Left lung (tissue), 10 donors: ENCODE results near the gene OR6A2. TPM values are rescaled to one million over a fixed set of nuclear protein-coding genes. Genes with fewer than 3 reads are reported as not detected.

Experiments used
- ATAC-seq: fragments of 200-7000 bp; cut with Tn5 transposase; one replicate; pipeline ENCODE4 v1.9.1; 2020; ENCODE audit warnings: moderate library complexity
- DNase-seq, 4 donors: peaks; one replicate each; pipeline ENCODE4 v3.0.0-alpha.2; 2013 to 2020
- H3K27ac ChIP-seq, 2 donors: fragments of 200-600 bp; sonication (generic) in 1 of 2; one replicate each; pipeline versions ENCODE4 v1.5.0 to v1.8.0; 2020 to 2021
- H3K27me3 ChIP-seq, 2 donors: fragments of 200-600 bp; sonication (generic) in 1 of 2; one replicate each; pipeline versions ENCODE4 v1.5.0 to v1.8.0; 2020 to 2021
- H3K36me3 ChIP-seq, 2 donors: fragments of 200-600 bp; sonication (generic) in 1 of 2; one replicate each; pipeline versions ENCODE4 v1.5.0 to v1.8.0; 2020 to 2021
- H3K4me1 ChIP-seq, 2 donors: fragments of 200-600 bp; one replicate each; pipeline ENCODE4 v1.8.0; 2021
- H3K4me3 ChIP-seq, 2 donors: fragments of 200-600 bp; sonication (generic) in 1 of 2; one replicate each; pipeline versions ENCODE4 v1.5.0 to v1.8.0; 2020 to 2021; ENCODE audit warnings: mild to moderate bottlenecking in 1 of 2
- H3K9me3 ChIP-seq, 2 donors: fragments of 200-600 bp; sonication (generic) in 1 of 2; one replicate each; pipeline versions ENCODE4 v1.5.0 to v1.8.0; 2020 to 2021
- CTCF ChIP-seq, 2 donors: fragments of 200-600 bp; sonication (generic) in 1 of 2; IDR thresholded peaks; one replicate each; pipeline versions ENCODE4 v1.5.0 to v1.8.0; 2021; ENCODE audit warnings: antibody characterized with exemption in 2 of 2
- intact Hi-C, 2 donors: fragments of 100-400 bp; cut with DNase I; formaldehyde crosslinking; loops; one replicate each; pipeline versions ENCODE4 v1.11.2 to v1.14.2; 2022
- polyA plus RNA-seq, 6 donors: library from polyadenylated mRNA; unstranded; fragments of 120-200 nt; gene quantifications; one replicate each; pipeline ENCODE4 v1.2.1, GENCODE V29; 2013; ENCODE audit not compliant: insufficient read length in 6 of 6
- total RNA-seq, 2 donors: library from RNA; stranded (reverse); fragmentation: NEBNext Ultra II Directional; extraction: Animal tissue kit (Norgen Biotek cat#: 25700); gene quantifications; one replicate each; pipeline ENCODE4 v1.2.1, GENCODE V29; 2021
- donor health status: DM: no; HTN: yes; CAD: no.
- donor health status: DM: no; HTN: no; CAD: no.

OR6A2 gene
- total and polyA plus RNA-seq, 8 donors = 0.15 to 0.18 TPM; not detected in 6

- no peak for ATAC-seq
- intact Hi-C loops = no loop called here
- H3K27ac ChIP-seq = no peak overlapping the region
- no peak for TF ChIP-seq CTCF (IDR thresholded peaks at IDR 0.05)
- H3K36me3 ChIP-seq = no peaks in the 10 kb centered on the region
- no peaks in the 10 kb centered on the region for H3K9me3 ChIP-seq
- H3K4me3 ChIP-seq = no peak overlapping the region
- no peaks in the 10 kb centered on the region for H3K27me3 ChIP-seq
- H3K4me1 ChIP-seq = no peaks in the 10 kb centered on the region
- no peak for DNase-seq
Observed at GRCh38 chr11:6834021-6834420, 34.5 kb upstream of the OR6A2 start.

DNA sequence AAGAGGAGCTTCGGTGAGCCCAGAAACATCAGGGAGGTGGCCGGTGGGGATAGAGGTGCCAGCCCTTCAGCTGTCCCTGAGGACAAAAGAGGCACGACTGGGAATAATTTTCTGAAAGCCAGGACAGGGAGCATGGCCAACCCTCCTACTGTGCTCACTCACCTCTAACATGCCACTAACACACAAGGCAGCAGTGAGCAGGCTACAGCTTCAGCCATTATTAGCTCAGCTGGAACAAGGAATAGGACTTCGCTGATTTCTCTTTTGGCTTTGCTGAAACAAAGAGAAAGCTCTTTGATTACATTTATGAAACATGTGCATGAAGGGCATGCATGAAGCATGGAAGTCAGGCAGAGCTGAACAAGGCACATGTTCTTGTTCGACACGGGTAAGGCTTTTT is 33.9 kb upstream of the OR6A2 start:
- H3K27ac ChIP-seq = no peak overlapping the region
- DNase-seq = no peak
- ATAC-seq = no peak
- no peak for TF ChIP-seq CTCF (IDR thresholded peaks at IDR 0.05)
- H3K36me3 ChIP-seq = no peaks in the 10 kb centered on the region
- H3K4me3 ChIP-seq = no peak overlapping the region
- no peaks in the 10 kb centered on the region for H3K9me3 ChIP-seq
- intact Hi-C loops = no loop called here
- no peaks in the 10 kb centered on the region for H3K4me1 ChIP-seq
- no peaks in the 10 kb centered on the region for H3K27me3 ChIP-seq

- TF ChIP-seq CTCF (IDR thresholded peaks at IDR 0.05) = no peak
- H3K9me3 ChIP-seq = no peaks in the 10 kb centered on the region
- H3K27me3 ChIP-seq = no peaks in the 10 kb centered on the region
- intact Hi-C loops = no loop called here
- H3K4me3 ChIP-seq = no peak overlapping the region
- no peaks in the 10 kb centered on the region for H3K4me1 ChIP-seq
- no peak overlapping the region for H3K27ac ChIP-seq
- no peak for ATAC-seq
- no peak for DNase-seq
- no peaks in the 10 kb centered on the region for H3K36me3 ChIP-seq
Observed at GRCh38 chr11:6828103-6828502, 28.6 kb upstream of the OR6A2 start.

GRCh38 chr11:6825231-6825744 is 25.8 kb upstream of the OR6A2 start:
- Histone ChIP-seq H3K27me3 (no peaks in the 10 kb centered on the region), H3K4me3 (no peak overlapping the region), H3K9me3 (no peaks in the 10 kb centered on the region), H3K36me3 (no peaks in the 10 kb centered on the region), H3K4me1 (no peaks in the 10 kb centered on the region), H3K27ac (no peak overlapping the region)
- intact Hi-C loops = no loop called here
- DNase-seq = no peak
- TF ChIP-seq CTCF (IDR thresholded peaks at IDR 0.05) = no peak
- no peak for ATAC-seq

GRCh38 chr11:6824136-6824823 is 24.8 kb upstream of the OR6A2 start:
- no peak overlapping the region for H3K27ac ChIP-seq
- no peaks in the 10 kb centered on the region for H3K4me1 ChIP-seq
- no peaks in the 10 kb centered on the region for H3K36me3 ChIP-seq
- intact Hi-C loops = no loop called here
- H3K4me3 ChIP-seq = no peak overlapping the region
- H3K27me3 ChIP-seq = no peaks in the 10 kb centered on the region
- ATAC-seq (no peak), DNase-seq (no peak)
- H3K9me3 ChIP-seq = no peaks in the 10 kb centered on the region
- TF ChIP-seq CTCF (IDR thresholded peaks at IDR 0.05) = no peak
